IMR-90 (cell line): ENCODE measurements around the gene TADA2A. TPM values are rescaled to one million over a fixed set of nuclear protein-coding genes. Genes with fewer than 3 reads are reported as not detected.

Experiments used
- ATAC-seq: fragments of 200-7000 bp; cut with Tn5 transposase; 2 replicates; pipeline ENCODE4 v1.9.1; 2020; ENCODE audit warnings: low read depth, mild to moderate bottlenecking, moderate library complexity
- BruUV-seq: library from RNA; stranded (reverse); fragments of 400-500 nt; replicated peaks from 2 replicates; lab custom pipeline; 2021; lab: Mats Ljungman, UMichigan
- CTCF ChIA-PET: fragments of 300-600 bp; formaldehyde crosslinking; extraction: SDS; loops from one replicate; lab custom pipeline; 2021; ENCODE audit warnings: antibody characterized with exemption; lab: Yijun Ruan, JAX
- POLR2A ChIA-PET: fragments of 300-600 bp; sonication (Branson Sonifier 250); formaldehyde crosslinking; loops from one replicate; lab custom pipeline; 2022; ENCODE audit warnings: antibody characterized with exemption; ENCODE audit not compliant: unreplicated experiment; lab: Charles Lee
- DNase-seq: peaks from one replicate; pipeline ENCODE4 v3.0.0; 2013
- H2AFZ ChIP-seq: replicated peaks from 2 replicates; pipeline ENCODE3; 2013; ENCODE audit warnings: low read length, mild to moderate bottlenecking; ENCODE audit not compliant: poor library complexity
- H2AK5ac ChIP-seq: 2 replicates; pipeline ENCODE4 v1.6.1; 2013; ENCODE audit warnings: low read depth, low read length, inconsistent platforms
- H2AK9ac ChIP-seq: replicated peaks from 2 replicates; pipeline ENCODE3; 2013; ENCODE audit warnings: mild to moderate bottlenecking, low read depth, low read length, moderate library complexity; ENCODE audit not compliant: poor library complexity
- H2BK120ac ChIP-seq: 2 replicates; pipeline ENCODE4 v1.6.1; 2013; ENCODE audit warnings: low read depth, low read length, inconsistent platforms
- H2BK15ac ChIP-seq: 3 replicates; pipeline ENCODE4 v1.6.1; 2013; ENCODE audit warnings: low read depth, low read length, inconsistent platforms
- H2BK20ac ChIP-seq: 2 replicates; pipeline ENCODE4 v1.6.1; 2013; ENCODE audit warnings: low read depth, mild to moderate bottlenecking, inconsistent platforms, low read length, moderate library complexity
- H2BK5ac ChIP-seq: 2 replicates; pipeline ENCODE4 v1.6.1; 2013; ENCODE audit warnings: mild to moderate bottlenecking, low read depth, low read length, inconsistent platforms; ENCODE audit not compliant: poor library complexity, severe bottlenecking
- H3K14ac ChIP-seq: replicated peaks from 2 replicates; pipeline ENCODE4 v1.6.1; 2013; ENCODE audit warnings: low read depth, low read length, inconsistent platforms
- H3K18ac ChIP-seq: 2 replicates; pipeline ENCODE4 v1.6.1; 2013; ENCODE audit warnings: low read depth, low read length, control low read depth
- H3K23ac ChIP-seq: 2 replicates; pipeline ENCODE4 v1.6.1; 2013; ENCODE audit warnings: low read depth, low read length, inconsistent platforms
- H3K27ac ChIP-seq: 2 replicates; pipeline ENCODE4 v1.5.1; 2013; ENCODE audit warnings: mild to moderate bottlenecking, control low read depth, low read length; ENCODE audit not compliant: insufficient read depth
- H3K27me3 ChIP-seq: 2 replicates; pipeline ENCODE4 v1.6.1; 2013; ENCODE audit warnings: low read length; ENCODE audit not compliant: control insufficient read depth, insufficient read depth
- H3K36me3 ChIP-seq: 2 replicates; pipeline ENCODE4 v1.6.1; 2013; ENCODE audit warnings: low read length, mixed read lengths; ENCODE audit not compliant: control insufficient read depth, insufficient read depth
- H3K4ac ChIP-seq: 2 replicates; pipeline ENCODE4 v1.6.1; 2013; ENCODE audit warnings: low read depth, low read length, inconsistent platforms
- H3K4me1 ChIP-seq: 2 replicates; pipeline ENCODE4 v1.6.1; 2013; ENCODE audit warnings: low read length, mixed read lengths; ENCODE audit not compliant: control insufficient read depth, insufficient read depth
- H3K4me2 ChIP-seq: 2 replicates; pipeline ENCODE4 v1.6.1; 2013; ENCODE audit warnings: low read depth, mild to moderate bottlenecking, control low read depth, low read length, moderate library complexity
- H3K4me3 ChIP-seq: 2 replicates; pipeline ENCODE4 v1.5.1; 2013; ENCODE audit warnings: low read depth, mild to moderate bottlenecking, control low read depth, low read length, moderate library complexity; ENCODE audit not compliant: insufficient read depth
- H3K56ac ChIP-seq: 2 replicates; pipeline ENCODE4 v1.6.1; 2013; ENCODE audit warnings: low read length, inconsistent platforms; ENCODE audit not compliant: insufficient read depth; ENCODE audit errors: extremely low read depth
- H3K79me1 ChIP-seq, 2 experiments: 2 replicates each; pipeline ENCODE4 v1.6.1; 2013; ENCODE audit warnings: low read length in 2 of 2, inconsistent platforms in 1 of 2, low read depth in 1 of 2
- H3K9ac ChIP-seq: 2 replicates; pipeline ENCODE4 v1.6.1; 2013; ENCODE audit warnings: low read depth, low read length, control low read depth
- H3K9me1 ChIP-seq: 2 replicates; pipeline ENCODE4 v1.6.1; 2013; ENCODE audit warnings: low read length, inconsistent platforms; ENCODE audit not compliant: insufficient read depth
- H3K9me3 ChIP-seq: 2 replicates; pipeline ENCODE4 v1.6.1; 2013; ENCODE audit warnings: low read length; ENCODE audit not compliant: control insufficient read depth, insufficient read depth
- H4K20me1 ChIP-seq: 2 replicates; pipeline ENCODE4 v1.6.1; 2013; ENCODE audit warnings: low read length, inconsistent platforms; ENCODE audit not compliant: insufficient read depth
- H4K5ac ChIP-seq: 2 replicates; pipeline ENCODE4 v1.6.1; 2013; ENCODE audit warnings: mild to moderate bottlenecking, low read depth, low read length, control low read depth
- H4K8ac ChIP-seq, 2 experiments: 2 replicates each; pipeline ENCODE4 v1.6.1; 2013; ENCODE audit warnings: low read depth in 2 of 2, low read length in 2 of 2, control low read depth in 1 of 2, inconsistent platforms in 1 of 2
- H4K91ac ChIP-seq: 2 replicates; pipeline ENCODE4 v1.6.1; 2013; ENCODE audit warnings: low read depth, low read length, inconsistent platforms; ENCODE audit not compliant: insufficient read depth
- FOS ChIP-seq: fragments of 150-350 bp; IDR thresholded peaks from 2 replicates; pipeline ENCODE4 v1.6.1; 2016; ENCODE audit warnings: low read depth, low read length
- NFE2L2 ChIP-seq: fragments of 150-350 bp; IDR thresholded peaks from 2 replicates; pipeline ENCODE4 v1.6.1; 2016; ENCODE audit warnings: low read depth, mild to moderate bottlenecking, low read length
- whole genome bisulfite sequencing, 2 experiments: methylation state at CpG; one replicate each; pipeline versions ENCODE4 v1.1.5 to v1.1.7; 2013; ENCODE audit warnings: missing lambda C conversion rate in 2 of 2; ENCODE audit not compliant: insufficient read length in 1 of 2; ENCODE audit errors: extremely low coverage in 2 of 2; 5-methylcytosine and 5-hydroxymethylcytosine counted together
- dilution Hi-C: fragments of 300-500 bp; cut with HindIII; formaldehyde crosslinking; loops from one replicate; pipeline ENCODE4 v1.14.3; 2018; ENCODE audit warnings: low sequenced_read_pairs; ENCODE audit not compliant: unreplicated experiment
- in situ Hi-C: fragments of 300-500 bp; cut with MboI; formaldehyde crosslinking; loops from 3 replicates; pipeline ENCODE4 v1.14.3; 2019; ENCODE audit warnings: low sequenced_read_pairs, inconsistent platforms, mixed read lengths
- intact Hi-C: fragments of 100-400 bp; cut with micrococcal nuclease; formaldehyde crosslinking; loops from 2 replicates; pipeline ENCODE4 v1.10.0; 2022
- polyA plus RNA-seq, 3 experiments: library from polyadenylated mRNA; depleted of rRNA; stranded (reverse); fragments of >200 nt; gene quantifications; 2 replicates each; pipeline ENCODE4 v1.2.3, GENCODE V29; 2012; ENCODE audit warnings: low replicate concordance in 1 of 3
- total RNA-seq: library from RNA; depleted of rRNA; stranded (reverse); fragments of >200 nt; gene quantifications from 2 replicates; pipeline ENCODE4 v1.2.3, GENCODE V29; 2012

Gene TADA2A
- total and polyA plus RNA-seq, 2 of the 4 experiments (the other 2 are of a cell fraction): 13.1 to 19.7 TPM

GRCh38 chr17:37447641-37448040, 41.0 kb downstream of the TADA2A start:
- DNase-seq (peak; percentile 51), ATAC-seq (peak; percentile 83)
- Histone ChIP-seq H4K91ac (peak overlapping the region; percentile 56; the same call in 1 of the 2 replicates), H3K79me1 (peaks cover 9 to 43% of the 10 kb centered on the region in 2 experiments), H3K23ac (peak overlapping the region; percentile 67), H2BK20ac (peak overlapping the region; percentile 86; the same call in 1 of the 2 replicates), H3K27ac (no peak overlapping the region), H3K4me2 (peak overlapping the region; percentile 28; the same call in 1 of the 2 replicates), H2AFZ (no peak overlapping the region), H2BK15ac (peak overlapping the region; percentile 10; the same call in 1 of the 3 replicates), H3K14ac (peak overlapping the region; percentile 60), H3K4ac (peak overlapping the region; percentile 84), H2BK120ac (peak overlapping the region; percentile 88), H2AK5ac (peak overlapping the region; percentile 79; the same call in 1 of the 2 replicates), H4K8ac (peak overlapping the region in 1 of 2 experiments; percentile 37; a peak in 2 of 4 replicates), H3K36me3 (peaks cover 7% of the 10 kb centered on the region), H3K9me3 (no peaks in the 10 kb centered on the region), H3K4me3 (no peak overlapping the region), H3K9me1 (peaks cover 8% of the 10 kb centered on the region; the same call in 1 of the 2 replicates), H3K9ac (no peak overlapping the region), H3K4me1 (peaks cover 9% of the 10 kb centered on the region), H3K27me3 (no peaks in the 10 kb centered on the region), H2BK5ac (peak overlapping the region; percentile 72), H2AK9ac (peak overlapping the region; percentile 44), H4K5ac (no peak overlapping the region), H3K56ac (no peak overlapping the region), H3K18ac (no peak overlapping the region), H4K20me1 (peaks cover 2% of the 10 kb centered on the region; the same call in 1 of the 2 replicates)
- TF ChIP-seq FOS (peak; percentile 53), NFE2L2 (no peak)
- dilution Hi-C loops (no loop called here), intact Hi-C loops (loop anchor here (5.0 kb wide), 1 partner anchor 45 kb away; no protein-coding TSS in a partner anchor), in situ Hi-C loops (no loop called here)
- no TSS peak for BruUV-seq
- ChIA-PET CTCF (interaction anchor here (0.9 to 1.4 kb wide), 2 partner anchors 10 to 74 kb away, joined by 3 read pairs; no protein-coding TSS in a partner anchor), POLR2A (interaction anchor here (0.6 kb wide), 1 partner anchor 86 kb away, joined by 10 read pairs; no protein-coding TSS in a partner anchor)
- no CpG with 5 or more reads among the region's 1 CpG for WGBS, 2 experiments
